Gastroesophageal sphincter (tissue), 4 donors: ENCODE results near the gene OR51L1. TPM values are rescaled to one million over a fixed set of nuclear protein-coding genes. Genes with fewer than 3 reads are reported as not detected.

Source experiments
- ATAC-seq: fragments of 150-250 bp; one replicate; pipeline ENCODE4 v1.9.1; 2016; ENCODE audit warnings: mild to moderate bottlenecking, moderate library complexity
- H3K27ac ChIP-seq, 4 donors: fragments of 200-600 bp; sonication (generic) in 3 of 4; 1 replicate in 3 of 4; 2 replicates in 1 of 4; pipeline ENCODE4 v1.5.1; 2016 to 2019
- H3K27me3 ChIP-seq: fragments of 200-600 bp; sonication (generic); one replicate; pipeline ENCODE4 v1.5.1; 2019
- H3K36me3 ChIP-seq, 2 donors: fragments of 200-600 bp; sonication (generic); one replicate each; pipeline ENCODE4 v1.5.1; 2019; ENCODE audit warnings: control low read depth in 1 of 2
- H3K4me1 ChIP-seq, 3 donors: fragments of 200-600 bp; sonication (generic); 1 replicate in 2 of 3; 2 replicates in 1 of 3; pipeline ENCODE4 v1.5.1; 2016 to 2019; ENCODE audit warnings: control low read depth in 2 of 3
- H3K4me3 ChIP-seq, 2 donors: fragments of 200-600 bp; sonication (generic); one replicate each; pipeline ENCODE4 v1.5.1; 2019; ENCODE audit warnings: mild to moderate bottlenecking in 1 of 2, moderate library complexity in 1 of 2
- H3K9me3 ChIP-seq, 3 donors: fragments of 200-600 bp; sonication (generic); one replicate each; pipeline ENCODE4 v1.5.1; 2017 to 2019; ENCODE audit warnings: control low read depth in 2 of 3
- EP300 ChIP-seq: sonication (generic); formaldehyde crosslinking; IDR thresholded peaks from one replicate; pipeline ENCODE4 v1.6.1; 2017; ENCODE audit warnings: antibody characterized with exemption, mild to moderate bottlenecking
- POLR2A ChIP-seq, 2 donors: fragments of 450-650 bp; IDR thresholded peaks; one replicate each; pipeline ENCODE4 v1.6.1; 2017; ENCODE audit warnings: antibody characterized with exemption in 2 of 2, mild to moderate bottlenecking in 2 of 2, moderate library complexity in 1 of 2
- POLR2AphosphoS5 ChIP-seq: sonication (generic); formaldehyde crosslinking; IDR thresholded peaks from one replicate; pipeline ENCODE4 v1.6.1; 2017; ENCODE audit warnings: antibody characterized with exemption
- WGBS, 2 donors: methylation state at CpG; one replicate each; pipeline ENCODE4 v1.1.5; 2018; ENCODE audit warnings: low coverage in 1 of 2; 5-methylcytosine and 5-hydroxymethylcytosine counted together
- total RNA-seq, 4 donors: library from RNA; depleted of rRNA; stranded (reverse); fragments of >200 nt; gene quantifications; one replicate each; pipeline ENCODE4 v1.1.0, GENCODE V29; 2016
- TF ChIP-seq, protein P1 (sequence below), 4 experiments: fragments of 200-600 bp in 2 of 4; fragments of 450-650 bp in 2 of 4; sonication (generic) in 1 of 4; IDR thresholded peaks; one replicate each; pipeline ENCODE4 v1.5.1; 2017 to 2019; ENCODE audit warnings: antibody characterized with exemption in 4 of 4, mild to moderate bottlenecking in 2 of 4, moderate library complexity in 2 of 4

The OR51L1 gene
- total RNA-seq, 4 donors from 2014 or later = 0.31 TPM; not detected in 3

GRCh38 chr11:4991060-4991459 is 3.6 kb upstream of the OR51L1 start:
- Histone ChIP-seq H3K4me3 (no peak overlapping the region), H3K9me3 (no peaks in the 10 kb centered on the region), H3K27ac (no peak overlapping the region), H3K4me1 (no peaks in the 10 kb centered on the region), H3K27me3 (no peaks in the 10 kb centered on the region), H3K36me3 (no peaks in the 10 kb centered on the region)
- TF ChIP-seq POLR2AphosphoS5 (no peak), POLR2A (IDR thresholded peaks at IDR 0.05) (no peak), EP300 (no peak)
- TF ChIP-seq, protein P1, sequence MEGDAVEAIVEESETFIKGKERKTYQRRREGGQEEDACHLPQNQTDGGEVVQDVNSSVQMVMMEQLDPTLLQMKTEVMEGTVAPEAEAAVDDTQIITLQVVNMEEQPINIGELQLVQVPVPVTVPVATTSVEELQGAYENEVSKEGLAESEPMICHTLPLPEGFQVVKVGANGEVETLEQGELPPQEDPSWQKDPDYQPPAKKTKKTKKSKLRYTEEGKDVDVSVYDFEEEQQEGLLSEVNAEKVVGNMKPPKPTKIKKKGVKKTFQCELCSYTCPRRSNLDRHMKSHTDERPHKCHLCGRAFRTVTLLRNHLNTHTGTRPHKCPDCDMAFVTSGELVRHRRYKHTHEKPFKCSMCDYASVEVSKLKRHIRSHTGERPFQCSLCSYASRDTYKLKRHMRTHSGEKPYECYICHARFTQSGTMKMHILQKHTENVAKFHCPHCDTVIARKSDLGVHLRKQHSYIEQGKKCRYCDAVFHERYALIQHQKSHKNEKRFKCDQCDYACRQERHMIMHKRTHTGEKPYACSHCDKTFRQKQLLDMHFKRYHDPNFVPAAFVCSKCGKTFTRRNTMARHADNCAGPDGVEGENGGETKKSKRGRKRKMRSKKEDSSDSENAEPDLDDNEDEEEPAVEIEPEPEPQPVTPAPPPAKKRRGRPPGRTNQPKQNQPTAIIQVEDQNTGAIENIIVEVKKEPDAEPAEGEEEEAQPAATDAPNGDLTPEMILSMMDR (IDR thresholded peaks at IDR 0.05) = no peak
- 60 to 100% methylated on average over 1 of the region's 1 CpG for WGBS, 2 donors
- ATAC-seq = no peak

GRCh38 chr11:5004424-5005274 is 10.0 kb downstream of the OR51L1 start:
- no peaks in the 10 kb centered on the region for H3K36me3 ChIP-seq
- no peak overlapping the region for H3K4me3 ChIP-seq
- H3K4me1 ChIP-seq = no peaks in the 10 kb centered on the region
- no peak overlapping the region for H3K27ac ChIP-seq
- H3K27me3 ChIP-seq = no peaks in the 10 kb centered on the region
- TF ChIP-seq EP300 = no peak
- TF ChIP-seq, protein P1 (IDR thresholded peaks at IDR 0.05) = peak in 2 of 4 experiments; percentile 29 to 49
- no peak for ATAC-seq
- 4 to 34% methylated on average over 3 to 6 of the region's 6 CpGs for WGBS, 2 donors
- no peaks in the 10 kb centered on the region for H3K9me3 ChIP-seq

DNA sequence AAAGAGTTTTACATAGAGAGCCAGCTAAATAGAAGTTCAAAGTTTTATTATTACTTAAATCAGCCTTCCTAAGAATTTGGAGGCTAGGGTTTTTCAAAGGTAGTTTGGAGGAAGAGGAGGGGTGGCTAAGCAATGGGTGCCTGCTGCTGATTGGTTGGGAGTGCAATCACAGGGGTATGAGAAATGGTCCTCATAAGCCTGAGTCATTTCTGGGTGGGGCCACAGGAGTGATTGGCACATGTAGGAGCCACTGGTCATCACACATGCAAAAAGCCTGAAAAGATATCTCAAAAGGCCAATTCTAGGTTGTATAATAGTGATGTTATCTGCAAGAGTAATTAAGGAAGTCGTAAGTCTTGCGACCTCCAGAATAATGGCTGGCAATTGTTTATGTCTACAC is 12.9 kb downstream of the OR51L1 start:
- TF ChIP-seq POLR2A (IDR thresholded peaks at IDR 0.05) = no peak
- no peak for TF ChIP-seq EP300
- TF ChIP-seq, protein P1 (IDR thresholded peaks at IDR 0.05) = no peak
- Histone ChIP-seq H3K27me3 (no peaks in the 10 kb centered on the region), H3K4me1 (no peaks in the 10 kb centered on the region), H3K9me3 (no peaks in the 10 kb centered on the region), H3K36me3 (no peaks in the 10 kb centered on the region), H3K27ac (no peak overlapping the region), H3K4me3 (no peak overlapping the region)
- WGBS, 2 donors = 48 to 74% methylated on average over 2 of the region's 2 CpGs
- ATAC-seq = no peak

DNA sequence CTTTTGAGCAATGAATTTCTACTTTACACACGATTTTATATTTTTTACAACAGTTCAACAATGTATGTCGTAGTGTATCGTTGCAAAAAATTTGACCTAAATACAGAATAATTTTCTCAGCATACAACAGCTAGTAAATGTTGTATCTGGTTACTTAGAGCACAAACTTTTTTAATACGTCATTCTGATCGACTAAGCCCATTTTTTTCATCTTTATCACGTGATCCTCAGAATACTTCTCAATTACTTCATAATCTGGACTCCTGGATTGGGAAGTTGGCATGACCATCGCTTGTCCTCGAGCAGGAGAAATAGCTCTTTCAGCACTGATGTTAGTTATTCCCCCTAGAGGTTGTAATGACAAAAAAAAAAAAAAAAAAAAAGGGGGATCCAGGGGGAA is 16.6 kb downstream of the OR51L1 start:
- Histone ChIP-seq H3K27me3 (no peaks in the 10 kb centered on the region), H3K4me3 (no peak overlapping the region), H3K9me3 (no peaks in the 10 kb centered on the region), H3K4me1 (no peaks in the 10 kb centered on the region), H3K27ac (no peak overlapping the region), H3K36me3 (no peaks in the 10 kb centered on the region)
- ATAC-seq = no peak
- WGBS, 2 donors = 68 to 74% methylated on average over 8 of the region's 8 CpGs
- TF ChIP-seq POLR2A (IDR thresholded peaks at IDR 0.05) (no peak), POLR2AphosphoS5 (no peak), EP300 (no peak)
- TF ChIP-seq, protein P1 (IDR thresholded peaks at IDR 0.05) = no peak

GRCh38 chr11:5013012-5013411 is 18.4 kb downstream of the OR51L1 start:
- WGBS, 2 donors = 69 to 84% methylated on average over 1 of the region's 1 CpG
- TF ChIP-seq EP300 (no peak), POLR2AphosphoS5 (no peak), POLR2A (IDR thresholded peaks at IDR 0.05) (no peak)
- TF ChIP-seq, protein P1 (IDR thresholded peaks at IDR 0.05) = no peak
- Histone ChIP-seq H3K9me3 (no peaks in the 10 kb centered on the region), H3K4me3 (no peak overlapping the region), H3K4me1 (no peaks in the 10 kb centered on the region), H3K36me3 (no peaks in the 10 kb centered on the region), H3K27ac (no peak overlapping the region), H3K27me3 (no peaks in the 10 kb centered on the region)
- ATAC-seq = no peak
